Measurements from ENCODE around the gene FOLR3. TPM values are rescaled to one million over a fixed set of nuclear protein-coding genes. Genes with fewer than 3 reads are reported as not detected.
"Not testable (repeated sequence)": the region's sequence is repeated elsewhere in the genome, so short reads cannot be mapped to it uniquely, and the experiment has no call there.

Gene FOLR3
- total RNA-seq, 1 donor from 2014 or later: 0.18 TPM

- H3K27ac Mint-ChIP-seq; H3K36me3 Mint-ChIP-seq (ENCODE audit: low read depth); H3K4me1 Mint-ChIP-seq (ENCODE audit: low read depth); H3K4me3 Mint-ChIP-seq (ENCODE audit: low read depth); DNase-seq (ENCODE audit: low spot score); intact Hi-C loops (cut with micrococcal nuclease); H3K9me3 Mint-ChIP-seq: not testable (repeated sequence)
- H3K27me3 Mint-ChIP-seq (ENCODE audit: low read depth): peaks cover 12% of the 10 kb centered on the region
Measured at GRCh38 chr11:72153874-72154273, 18.3 kb downstream of the FOLR3 start.

- Mint-ChIP-seq H3K27ac (no peak overlapping the region), H3K27me3 (ENCODE audit: low read depth) (peaks cover 15% of the 10 kb centered on the region), H3K4me3 (ENCODE audit: low read depth) (no peak overlapping the region), H3K36me3 (ENCODE audit: low read depth) (no peaks in the 10 kb centered on the region), H3K4me1 (ENCODE audit: low read depth) (no peaks in the 10 kb centered on the region), H3K9me3 (no peaks in the 10 kb centered on the region)
- intact Hi-C loops (cut with micrococcal nuclease): no loop called here
- no peak for DNase-seq (ENCODE audit: low spot score)
Measured at GRCh38 chr11:72154816-72155215, 19.3 kb downstream of the FOLR3 start.

GRCh38 chr11:72155751-72156150, 20.2 kb downstream of the FOLR3 start:
- Mint-ChIP-seq H3K9me3 (no peaks in the 10 kb centered on the region), H3K27ac (no peak overlapping the region), H3K4me1 (ENCODE audit: low read depth) (no peaks in the 10 kb centered on the region), H3K4me3 (ENCODE audit: low read depth) (no peak overlapping the region), H3K27me3 (ENCODE audit: low read depth) (peaks cover 20% of the 10 kb centered on the region), H3K36me3 (ENCODE audit: low read depth) (no peaks in the 10 kb centered on the region)
- intact Hi-C loops (cut with micrococcal nuclease): no loop called here
- no peak for DNase-seq (ENCODE audit: low spot score)

GRCh38 chr11:72157131-72157530, 21.6 kb downstream of the FOLR3 start:
- Mint-ChIP-seq H3K27ac (no peak overlapping the region), H3K4me3 (ENCODE audit: low read depth) (no peak overlapping the region), H3K9me3 (no peaks in the 10 kb centered on the region), H3K4me1 (ENCODE audit: low read depth) (no peaks in the 10 kb centered on the region), H3K27me3 (ENCODE audit: low read depth) (peaks cover 21% of the 10 kb centered on the region), H3K36me3 (ENCODE audit: low read depth) (no peaks in the 10 kb centered on the region)
- intact Hi-C loops (cut with micrococcal nuclease): no loop called here
- no peak for DNase-seq (ENCODE audit: low spot score)

GRCh38 chr11:72160319-72160718, 24.8 kb downstream of the FOLR3 start:
- Mint-ChIP-seq H3K4me1 (ENCODE audit: low read depth) (no peaks in the 10 kb centered on the region), H3K36me3 (ENCODE audit: low read depth) (no peaks in the 10 kb centered on the region), H3K4me3 (ENCODE audit: low read depth) (no peak overlapping the region), H3K9me3 (no peaks in the 10 kb centered on the region), H3K27ac (no peak overlapping the region), H3K27me3 (ENCODE audit: low read depth) (peaks cover 23% of the 10 kb centered on the region)
- no peak for DNase-seq (ENCODE audit: low spot score)
- intact Hi-C loops (cut with micrococcal nuclease): no loop called here

GRCh38 chr11:72162891-72163492, 27.5 kb downstream of the FOLR3 start:
- H3K27ac Mint-ChIP-seq: no peak overlapping the region
- H3K4me1 Mint-ChIP-seq (ENCODE audit: low read depth): no peaks in the 10 kb centered on the region
- no peaks in the 10 kb centered on the region for H3K9me3 Mint-ChIP-seq
- no peak overlapping the region for H3K4me3 Mint-ChIP-seq (ENCODE audit: low read depth)
- intact Hi-C loops (cut with micrococcal nuclease): no loop called here
- DNase-seq (ENCODE audit: low spot score): no peak
- H3K36me3 Mint-ChIP-seq (ENCODE audit: low read depth): no peaks in the 10 kb centered on the region
- H3K27me3 Mint-ChIP-seq (ENCODE audit: low read depth): peaks cover 24% of the 10 kb centered on the region

- H3K36me3 Mint-ChIP-seq (ENCODE audit: low read depth); intact Hi-C loops (cut with micrococcal nuclease); DNase-seq (ENCODE audit: low spot score); H3K4me1 Mint-ChIP-seq (ENCODE audit: low read depth); H3K4me3 Mint-ChIP-seq (ENCODE audit: low read depth); H3K27ac Mint-ChIP-seq; H3K9me3 Mint-ChIP-seq: not testable (repeated sequence)
- peaks cover 21% of the 10 kb centered on the region for H3K27me3 Mint-ChIP-seq (ENCODE audit: low read depth)
Measured at GRCh38 chr11:72164187-72164586, 28.7 kb downstream of the FOLR3 start.

GRCh38 chr11:72169046-72169555, 33.6 kb downstream of the FOLR3 start:
- H3K36me3 Mint-ChIP-seq (ENCODE audit: low read depth); DNase-seq (ENCODE audit: low spot score); H3K27ac Mint-ChIP-seq; H3K4me1 Mint-ChIP-seq (ENCODE audit: low read depth); H3K4me3 Mint-ChIP-seq (ENCODE audit: low read depth); H3K9me3 Mint-ChIP-seq; intact Hi-C loops (cut with micrococcal nuclease); H3K27me3 Mint-ChIP-seq (ENCODE audit: low read depth): not testable (repeated sequence)

- DNase-seq (ENCODE audit: low spot score); H3K27me3 Mint-ChIP-seq (ENCODE audit: low read depth); H3K27ac Mint-ChIP-seq; H3K9me3 Mint-ChIP-seq; intact Hi-C loops (cut with micrococcal nuclease); H3K4me3 Mint-ChIP-seq (ENCODE audit: low read depth); H3K36me3 Mint-ChIP-seq (ENCODE audit: low read depth); H3K4me1 Mint-ChIP-seq (ENCODE audit: low read depth): not testable (repeated sequence)
Measured at GRCh38 chr11:72169754-72170153, 34.2 kb downstream of the FOLR3 start.

GRCh38 chr11:72172043-72172442, 36.5 kb downstream of the FOLR3 start:
- H3K4me3 Mint-ChIP-seq (ENCODE audit: low read depth); intact Hi-C loops (cut with micrococcal nuclease); DNase-seq (ENCODE audit: low spot score); H3K36me3 Mint-ChIP-seq (ENCODE audit: low read depth); H3K4me1 Mint-ChIP-seq (ENCODE audit: low read depth); H3K27me3 Mint-ChIP-seq (ENCODE audit: low read depth); H3K9me3 Mint-ChIP-seq; H3K27ac Mint-ChIP-seq: not testable (repeated sequence)

- Mint-ChIP-seq H3K4me3 (ENCODE audit: low read depth) (no peak overlapping the region), H3K36me3 (ENCODE audit: low read depth) (no peaks in the 10 kb centered on the region), H3K27me3 (ENCODE audit: low read depth) (peaks cover 2% of the 10 kb centered on the region), H3K4me1 (ENCODE audit: low read depth) (peaks cover 6% of the 10 kb centered on the region), H3K27ac (no peak overlapping the region), H3K9me3 (no peaks in the 10 kb centered on the region)
- intact Hi-C loops (cut with micrococcal nuclease): no loop called here
- no peak for DNase-seq (ENCODE audit: low spot score)
Measured at GRCh38 chr11:72173291-72173690, 37.8 kb downstream of the FOLR3 start.

GRCh38 chr11:72174302-72175070, 39.0 kb downstream of the FOLR3 start:
- no peak overlapping the region for H3K27ac Mint-ChIP-seq
- H3K4me3 Mint-ChIP-seq (ENCODE audit: low read depth): no peak overlapping the region

GRCh38 chr11:72177656-72178055, 42.1 kb downstream of the FOLR3 start:
- no peak overlapping the region for H3K27ac Mint-ChIP-seq

More at GRCh38 chr11:72174302-72175070, 39.0 kb downstream of the FOLR3 start:
- Mint-ChIP-seq H3K36me3 (ENCODE audit: low read depth) (no peaks in the 10 kb centered on the region), H3K9me3 (no peaks in the 10 kb centered on the region), H3K4me1 (ENCODE audit: low read depth) (peaks cover 6% of the 10 kb centered on the region), H3K27me3 (ENCODE audit: low read depth) (peaks cover 2% of the 10 kb centered on the region)
- no peak for DNase-seq (ENCODE audit: low spot score)
- intact Hi-C loops (cut with micrococcal nuclease): no loop called here

More at GRCh38 chr11:72177656-72178055, 42.1 kb downstream of the FOLR3 start:
- Mint-ChIP-seq H3K4me1 (ENCODE audit: low read depth) (peaks cover 15% of the 10 kb centered on the region), H3K9me3 (no peaks in the 10 kb centered on the region), H3K4me3 (ENCODE audit: low read depth) (no peak overlapping the region), H3K36me3 (ENCODE audit: low read depth) (no peaks in the 10 kb centered on the region), H3K27me3 (ENCODE audit: low read depth) (peaks cover 4% of the 10 kb centered on the region)
- intact Hi-C loops (cut with micrococcal nuclease): no loop called here
- DNase-seq (ENCODE audit: low spot score): no peak
